Kidney (tissue), 22 donors: Measurements from ENCODE around the gene PPP5C. TPM values are rescaled to one million over a fixed set of nuclear protein-coding genes. Genes with fewer than 3 reads are reported as not detected.

Source experiments
- DNase-seq, 5 donors: peaks; one replicate each; pipeline ENCODE4 v3.0.0-alpha.2; 2013 to 2020
- FAIRE-seq: peaks from 2 replicates; lab custom pipeline; 2012; peaks lifted over from hg19 to GRCh38; lab: Jason Lieb, UNC
- H3K27ac ChIP-seq, 2 donors: one replicate each; pipeline ENCODE4 v1.7.0; 2013; ENCODE audit warnings: low read depth in 2 of 2, low read length in 2 of 2, inconsistent platforms in 1 of 2
- H3K27me3 ChIP-seq: one replicate; pipeline ENCODE4 v1.7.1; 2013; ENCODE audit warnings: low read length, inconsistent platforms; ENCODE audit not compliant: control insufficient read depth, insufficient read depth
- H3K36me3 ChIP-seq, 3 donors: one replicate each; pipeline versions ENCODE4 v1.7.0 to v1.7.1; 2013; ENCODE audit warnings: low read length in 3 of 3, control low read depth in 1 of 3, inconsistent platforms in 1 of 3; ENCODE audit not compliant: insufficient read depth in 3 of 3, control insufficient read depth in 2 of 3
- H3K4me1 ChIP-seq, 3 donors: one replicate each; pipeline versions ENCODE4 v1.7.0 to v1.7.1; 2013; ENCODE audit warnings: low read length in 3 of 3, inconsistent platforms in 1 of 3, low read depth in 1 of 3; ENCODE audit not compliant: control insufficient read depth in 2 of 3, insufficient read depth in 2 of 3
- H3K4me3 ChIP-seq, 3 donors: one replicate each; pipeline versions ENCODE4 v1.7.0 to v1.8.1; 2013; ENCODE audit warnings: low read length in 3 of 3, control low read depth in 1 of 3, inconsistent platforms in 1 of 3
- H3K9ac ChIP-seq, 3 donors: one replicate each; pipeline versions ENCODE4 v1.7.0 to v1.7.1; 2013; ENCODE audit warnings: low read length in 3 of 3, control low read depth in 1 of 3, inconsistent platforms in 1 of 3
- H3K9me3 ChIP-seq, 3 donors: one replicate each; pipeline versions ENCODE4 v1.7.0 to v1.7.1; 2013; ENCODE audit warnings: low read length in 3 of 3, control low read depth in 1 of 3, inconsistent platforms in 1 of 3; ENCODE audit not compliant: control insufficient read depth in 2 of 3, insufficient read depth in 1 of 3
- CTCF ChIP-seq: IDR thresholded peaks from 3 replicates; pipeline ENCODE4 v1.5.1; 2012; ENCODE audit warnings: mild to moderate bottlenecking, moderate library complexity, borderline replicate concordance; ENCODE audit not compliant: insufficient read depth; ENCODE audit errors: extremely low read depth
- intact Hi-C: fragments of 100-400 bp; cut with DNase I; formaldehyde crosslinking; loops from one replicate; pipeline ENCODE4 v1.11.1; 2022
- long read RNA-seq, 10 donors: library from polyadenylated mRNA in 1 of 10; unstranded in 1 of 10; transcript quantifications; one replicate each; pipeline ENCODE4 v2.0.0 and lab custom pipeline, GENCODE V29; 2021 to 2026
- polyA plus RNA-seq: library from polyadenylated mRNA; stranded (reverse); fragments of 350-450 nt; fragmentation: Illumina TruSeq; extraction: RNeasy Lipid Tissue Mini Kit (QIAGEN cat#74804); gene quantifications from one replicate; pipeline ENCODE4 v1.2.3, GENCODE V29; 2014; ENCODE audit warnings: low read depth, low replicate concordance; ENCODE audit not compliant: insufficient read depth
- total RNA-seq: library from RNA; stranded (reverse); fragmentation: NEBNext Ultra II Directional; extraction: Animal tissue kit (Norgen Biotek cat#: 25700); gene quantifications from one replicate; pipeline ENCODE4 v1.2.1, GENCODE V29; 2021
- donor health status: control.
- donor health status: control.
- donor health status: control.
- donor health status: control.
- donor health status: control.
- donor health status: DM: yes; HTN: yes; CAD: no.
- donor health status: Normal renal cell carcinoma (clear cell type).

PPP5C gene
- 63.7 TPM for total RNA-seq
- 54.3 TPM for polyA plus RNA-seq
- long read RNA-seq, donor 1, transcript PPP5C-201 (13 exons, 2,109 nt): major isoform, 15 of 20 reads
- long read RNA-seq, donor 1, partial matches to known transcripts: 0 of 20 reads
- long read RNA-seq, donor 1, other reads (novel, unspliced or antisense): 0 of 20 reads
- long read RNA-seq, donor 2, transcript PPP5C-201 (13 exons, 2,109 nt): major isoform, 21 of 23 reads
- long read RNA-seq, donor 2, partial matches to known transcripts: 0 of 23 reads
- long read RNA-seq, donor 2, other reads (novel, unspliced or antisense): 0 of 23 reads
- long read RNA-seq, donor 3, transcript PPP5C-201 (13 exons, 2,109 nt): major isoform, 24 of 27 reads
- long read RNA-seq, donor 3, partial matches to known transcripts: 0 of 27 reads
- long read RNA-seq, donor 3, other reads (novel, unspliced or antisense): 0 of 27 reads
- long read RNA-seq, donor 4, transcript PPP5C-201 (13 exons, 2,109 nt): major isoform, 12 of 19 reads
- long read RNA-seq, donor 4, partial matches to known transcripts: 6 of 19 reads
- long read RNA-seq, donor 4, other reads (novel, unspliced or antisense): 0 of 19 reads
- long read RNA-seq, donor 5, partial matches to known transcripts: 0 of 1 reads
- long read RNA-seq, donor 5, other reads (novel, unspliced or antisense): 0 of 1 reads
- long read RNA-seq, donor 6, transcript PPP5C-201 (13 exons, 2,109 nt): major isoform, 13 of 18 reads
- long read RNA-seq, donor 6, partial matches to known transcripts: 0 of 18 reads
- long read RNA-seq, donor 6, other reads (novel, unspliced or antisense): 0 of 18 reads
- long read RNA-seq, donor 7, transcript PPP5C-201 (13 exons, 2,109 nt): major isoform, 48 of 67 reads
- long read RNA-seq, donor 7, partial matches to known transcripts: 3 of 67 reads
- long read RNA-seq, donor 7, other reads (novel, unspliced or antisense): 10 of 67 reads
- long read RNA-seq, donor 8, transcript PPP5C-201 (13 exons, 2,109 nt): major isoform, 22 of 24 reads
- long read RNA-seq, donor 8, partial matches to known transcripts: 0 of 24 reads
- long read RNA-seq, donor 8, other reads (novel, unspliced or antisense): 0 of 24 reads
- long read RNA-seq, donor 9, transcript PPP5C-201 (13 exons, 2,109 nt): major isoform, 14 of 15 reads
- long read RNA-seq, donor 9, partial matches to known transcripts: 0 of 15 reads
- long read RNA-seq, donor 9, other reads (novel, unspliced or antisense): 0 of 15 reads
- long read RNA-seq, donor 10, transcript PPP5C-201 (13 exons, 2,109 nt): major isoform, 17 of 18 reads
- long read RNA-seq, donor 10, partial matches to known transcripts: 0 of 18 reads
- long read RNA-seq, donor 10, other reads (novel, unspliced or antisense): 0 of 18 reads

GRCh38 chr19:46346821-46347571, at the start of gene PPP5C:
Gene PPP5C (plus strand): TSS chr19:46347087. CDS start chr19:46347097, 10 bp downstream.
- H3K4me3 ChIP-seq: peak within 1 kb of the TSS; percentile 78 to 94 (median 82)
- no peaks in the 10 kb centered on the region for H3K36me3 ChIP-seq
- FAIRE-seq (no peak), DNase-seq (peak; percentile 95 to 99 (median 96))
- H3K4me1 ChIP-seq: peaks cover 2 to 32% (median 19%) of the 10 kb centered on the region in 3 donors
- peak within 1 kb of the TSS; percentile 58 to 90 (median 87) for H3K9ac ChIP-seq
- intact Hi-C loops: no loop called here
- TF ChIP-seq CTCF: peak; percentile 63
- H3K27me3 ChIP-seq: no peaks in the 10 kb centered on the region
- H3K9me3 ChIP-seq: no peaks in the 10 kb centered on the region
- peak within 1 kb of the TSS; percentile 67 to 77 for H3K27ac ChIP-seq

GRCh38 chr19:46297700-46298478, 49.0 kb upstream of the PPP5C start:
- peaks cover 7 to 29% (median 14%) of the 10 kb centered on the region in 3 donors for H3K4me1 ChIP-seq
- H3K4me3 ChIP-seq: peak overlapping the region; percentile 48 to 66 (median 56)
- H3K27ac ChIP-seq: peak overlapping the region; percentile 60 to 68
- intact Hi-C loops: no loop called here
- peak overlapping the region in 1 of 3 donors; percentile 58 for H3K9ac ChIP-seq
- H3K27me3 ChIP-seq: no peaks in the 10 kb centered on the region
- DNase-seq (peak; percentile 30 to 93 (median 72)), FAIRE-seq (no peak)
- H3K9me3 ChIP-seq: no peaks in the 10 kb centered on the region
- H3K36me3 ChIP-seq: no peaks in the 10 kb centered on the region
- no peak for TF ChIP-seq CTCF
